CD1c-positive myeloid dendritic cell (primary cell): Measurements from ENCODE around the gene HDHD3.

ENCODE experiments used
- DNase-seq: peaks from one replicate; pipeline ENCODE4 v3.0.0-alpha.2; 2016; ENCODE audit errors: extremely low spot score

The HDHD3 gene

DNA sequence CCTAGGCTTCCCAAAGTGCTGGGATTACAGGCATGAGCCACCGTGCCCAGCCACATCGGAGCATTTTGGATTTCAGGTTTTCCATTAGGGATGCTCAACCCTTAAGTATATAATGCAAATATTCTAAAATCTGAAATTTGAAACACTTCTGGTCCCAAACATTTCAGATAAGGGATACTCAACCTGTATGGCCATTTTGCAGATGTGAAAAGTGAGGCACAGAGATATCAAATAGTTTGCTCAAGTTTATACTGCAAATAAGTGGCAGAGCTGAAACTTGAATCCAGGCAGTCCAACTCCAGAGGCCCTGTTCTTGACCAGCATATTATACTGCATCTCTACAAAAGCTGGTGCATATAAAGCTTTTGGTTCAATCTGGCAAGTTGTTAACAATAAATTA, 39.1 kb downstream of the HDHD3 start:
- DNase-seq: no peak

GRCh38 chr9:113331780-113332179, 45.0 kb downstream of the HDHD3 start:
- no peak for DNase-seq

- no peak for DNase-seq
These were observed 48.6 kb downstream of the HDHD3 start for GRCh38 chr9:113328045-113328782.

DNA sequence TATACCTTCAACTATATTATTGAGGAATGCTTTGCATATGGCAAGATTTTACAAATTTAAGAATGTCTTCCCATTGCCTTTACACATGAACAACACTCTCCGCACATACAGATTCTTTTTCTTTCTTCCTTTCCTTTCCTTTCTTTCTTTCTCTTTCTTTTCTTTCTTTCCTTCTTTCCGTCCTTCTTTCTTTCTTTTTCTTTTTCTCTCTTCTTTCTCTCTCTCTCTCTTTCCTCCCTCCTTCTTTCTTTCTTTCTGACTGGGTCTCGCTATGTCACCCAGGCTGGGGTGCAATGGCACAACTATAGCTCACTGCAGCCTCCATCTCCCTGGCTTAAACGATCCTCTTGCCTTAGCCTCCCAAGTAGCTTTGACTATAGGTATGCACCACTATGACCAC, 50.6 kb downstream of the HDHD3 start:
- DNase-seq: no peak
